HepG2 (cell line): Measurements from ENCODE around the gene ALPK3. TPM values are rescaled to one million over a fixed set of nuclear protein-coding genes. Genes with fewer than 3 reads are reported as not detected.

ENCODE experiments used
- ATAC-seq: fragments of 200-7000 bp; cut with Tn5 transposase; 3 replicates; pipeline ENCODE4 v1.9.1; 2020; ENCODE audit warnings: mild to moderate bottlenecking, moderate library complexity
- BruUV-seq: library from RNA; stranded (reverse); fragments of 400-500 nt; replicated peaks from 2 replicates; lab custom pipeline; 2021; lab: Mats Ljungman, UMichigan
- CTCF ChIA-PET: fragments of 300-600 bp; formaldehyde crosslinking; extraction: SDS; loops from one replicate; lab custom pipeline; 2021; ENCODE audit warnings: low total read pairs, inconsistent platforms, low intra/inter-chr PET ratio; lab: Yijun Ruan, JAX
- POLR2A ChIA-PET: fragments of 350-600 bp; sonication (Branson Sonifier 250); formaldehyde crosslinking; loops from one replicate; lab custom pipeline; 2020; ENCODE audit warnings: antibody characterized with exemption, inconsistent platforms; lab: Yijun Ruan, JAX
- DNase-seq: peaks from one replicate; pipeline ENCODE4 v3.0.0-alpha.2; 2015; ENCODE audit warnings: low spot score
- FAIRE-seq: peaks from 3 replicates; lab custom pipeline; 2011; peaks lifted over from hg19 to GRCh38; lab: Jason Lieb, UNC
- H2AFZ ChIP-seq: one replicate; pipeline ENCODE4 v1.6.1; 2011; ENCODE audit warnings: low read length, inconsistent platforms
- H3K27ac ChIP-seq: fragments of 300-600 bp; 3 replicates; pipeline ENCODE4 v1.8.0; 2011; ENCODE audit warnings: mixed run types, mild to moderate bottlenecking, mixed read lengths, low read length, inconsistent platforms; ENCODE audit not compliant: insufficient read depth; ENCODE audit errors: extremely low read length
- H3K27me3 ChIP-seq, 2 experiments: fragments of 200-600 bp in 1 of 2; 2 replicates in 1 of 2; 3 replicates in 1 of 2; pipeline versions ENCODE4 v1.6.0 to v1.8.0; 2011; ENCODE audit warnings: low read length in 2 of 2, mild to moderate bottlenecking in 2 of 2, moderate library complexity in 2 of 2, inconsistent platforms in 1 of 2; ENCODE audit not compliant: insufficient read depth in 2 of 2, control insufficient read depth in 1 of 2
- H3K36me3 ChIP-seq, 2 experiments: fragments of 200-600 bp in 1 of 2; replicated peaks in 1 of 2; 2 replicates in 1 of 2; 3 replicates in 1 of 2; pipeline versions ENCODE4 v1.5.1 to v1.8.0; 2011; ENCODE audit warnings: low read length in 2 of 2, inconsistent platforms in 1 of 2; ENCODE audit not compliant: insufficient read depth in 2 of 2, control insufficient read depth in 1 of 2
- H3K4me1 ChIP-seq: 2 replicates; pipeline ENCODE4 v1.5.1; 2012; ENCODE audit warnings: low read length, inconsistent platforms; ENCODE audit not compliant: insufficient read depth
- H3K4me2 ChIP-seq: 2 replicates; pipeline ENCODE4 v1.6.0; 2011; ENCODE audit warnings: low read depth, low read length, inconsistent platforms
- H3K4me3 ChIP-seq, 3 experiments: fragments of 200-600 bp in 1 of 3; sonication (generic), shearing (Covaris generic) in 1 of 3; replicated peaks in 1 of 3; 2 replicates each; pipeline ENCODE4 v1.5.1; 2011 to 2016; ENCODE audit warnings: low read length in 3 of 3, inconsistent platforms in 2 of 3, low read depth in 2 of 3, mild to moderate bottlenecking in 2 of 3, control low read depth in 1 of 3, mixed read lengths in 1 of 3; ENCODE audit not compliant: insufficient read depth in 1 of 3
- H3K79me2 ChIP-seq: one replicate; pipeline ENCODE4 v1.6.1; 2011; ENCODE audit warnings: low read length, inconsistent platforms; ENCODE audit not compliant: insufficient read depth
- H3K9ac ChIP-seq: 2 replicates; pipeline ENCODE4 v1.6.0; 2011; ENCODE audit warnings: mild to moderate bottlenecking, low read depth, low read length, inconsistent platforms; ENCODE audit not compliant: insufficient read depth
- H3K9me3 ChIP-seq: 2 replicates; pipeline ENCODE4 v1.5.1; 2012; ENCODE audit warnings: mild to moderate bottlenecking, low read length
- H4K20me1 ChIP-seq: 2 replicates; pipeline ENCODE4 v1.6.0; 2011; ENCODE audit warnings: inconsistent platforms, mild to moderate bottlenecking, low read length, moderate library complexity; ENCODE audit not compliant: insufficient read depth
- FUBP1 ChIP-seq: sonication (generic); formaldehyde crosslinking; IDR thresholded peaks from 2 replicates; pipeline ENCODE4 v1.5.1; 2020; ENCODE audit warnings: missing genetic modification reagents, mild to moderate bottlenecking, borderline replicate concordance
- JUNB ChIP-seq: sonication (generic); formaldehyde crosslinking; IDR thresholded peaks from 2 replicates; pipeline ENCODE4 v1.8.0; 2022; ENCODE audit warnings: missing genetic modification reagents, mild to moderate bottlenecking, borderline replicate concordance
- ZGPAT ChIP-seq: IDR thresholded peaks from 2 replicates; pipeline ENCODE4 v1.6.1; 2016; ENCODE audit warnings: mild to moderate bottlenecking
- WGBS: methylation state at CpG from one replicate; pipeline ENCODE4 v1.1.6; 2017; ENCODE audit warnings: low lambda C conversion rate; 5-methylcytosine and 5-hydroxymethylcytosine counted together
- in situ Hi-C: cut with HindIII; loops from 2 replicates; pipeline ENCODE4 v1.10.0; 2017; ENCODE audit warnings: low pct_unique_long_range_greater_than_20kb; ENCODE audit not compliant: extremely low pct_ligation_motif_present
- intact Hi-C: fragments of 100-400 bp; cut with micrococcal nuclease; formaldehyde crosslinking; loops from one replicate; pipeline ENCODE4 v1.10.0; 2022; ENCODE audit not compliant: unreplicated experiment
- polyA plus RNA-seq, 8 experiments: library from polyadenylated mRNA; depleted of rRNA in 3 of 8; stranded (reverse) in 7 of 8; unstranded in 1 of 8; fragments of >200 nt; fragmentation: Illumina TruSeq in 4 of 8; extraction: Trizol in 4 of 8; gene quantifications; 2 replicates each; pipeline versions ENCODE4 v1.2.1 to v1.2.3, GENCODE V29; 2011 to 2016; ENCODE audit warnings: low read depth in 4 of 8, missing spikeins in 1 of 8, mixed read lengths in 1 of 8; ENCODE audit not compliant: insufficient read depth in 1 of 8
- total RNA-seq, 5 experiments: library from RNA; depleted of rRNA; stranded (reverse); fragments of >200 nt; fragmentation: Illumina TruSeq; extraction: Trizol; gene quantifications; 2 replicates each; pipeline ENCODE4 v1.2.3, GENCODE V29; 2016; ENCODE audit warnings: low read depth in 1 of 5

Gene ALPK3
- total and polyA plus RNA-seq, 2 of the 13 experiments (the other 11 are each of a cell fraction or from before 2014, with no cell fraction given) = 0.04 to 0.42 TPM

GRCh38 chr15:84788500-84788899 lies 28.7 kb upstream of the ALPK3 start (continued):
- no peak for TF ChIP-seq ZGPAT (CRISPR knock-in tag)

DNA sequence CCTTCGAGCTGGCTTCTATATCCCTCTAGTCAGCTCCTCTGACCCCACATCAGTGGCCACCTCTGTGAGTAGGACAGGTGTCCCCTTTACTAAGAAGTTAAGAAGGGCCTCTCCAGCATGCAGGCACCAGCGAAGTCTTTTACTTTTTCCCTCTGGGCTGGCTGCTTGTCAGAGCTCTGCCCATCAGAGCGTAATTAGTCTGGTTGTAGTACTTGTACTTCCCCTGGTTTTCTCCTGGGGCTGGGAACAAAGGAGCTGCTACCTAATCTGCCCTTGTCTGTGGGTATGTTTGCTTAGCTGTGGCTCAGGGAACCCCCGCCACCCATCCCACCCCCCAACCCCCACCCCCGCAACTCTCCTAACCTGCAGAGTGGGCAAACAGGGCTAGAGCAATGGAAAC lies 27.4 kb upstream of the ALPK3 start:
- H3K4me1 ChIP-seq = peaks cover 8% of the 10 kb centered on the region
- H4K20me1 ChIP-seq = peaks cover 3% of the 10 kb centered on the region; the same call in 1 of the 2 replicates
- H3K4me3 ChIP-seq = no peak overlapping the region
- POLR2A ChIA-PET = no interaction called here
- no peak for DNase-seq
- peaks cover 22 to 56% of the 10 kb centered on the region in 2 experiments for H3K36me3 ChIP-seq
- H3K79me2 ChIP-seq = peaks cover 29% of the 10 kb centered on the region
- TF ChIP-seq FUBP1 (CRISPR knock-in tag) (no peak), JUNB (no peak)
- no TSS peak for BruUV-seq
- no peak for FAIRE-seq
- no peaks in the 10 kb centered on the region; a peak in 1 of 5 replicates for H3K27me3 ChIP-seq
- 96% methylated on average over 5 of the region's 5 CpGs for WGBS
- in situ Hi-C loops = no loop called here
- no peak overlapping the region for H3K4me2 ChIP-seq
- no peaks in the 10 kb centered on the region for H3K9me3 ChIP-seq
- H3K27ac ChIP-seq = no peak overlapping the region
- no peak overlapping the region for H3K9ac ChIP-seq
- CTCF ChIA-PET = no interaction called here
- no peak for ATAC-seq
- intact Hi-C loops = no loop called here
- H2AFZ ChIP-seq = no peak overlapping the region
